ENCODE results near the gene DPM1. TPM values are rescaled to one million over a fixed set of nuclear protein-coding genes. Genes with fewer than 3 reads are reported as not detected.

Gene DPM1
- total RNA-seq, 4 donors from 2014 or later = 40.6 to 73.7 (median 48.6) TPM

DNA sequence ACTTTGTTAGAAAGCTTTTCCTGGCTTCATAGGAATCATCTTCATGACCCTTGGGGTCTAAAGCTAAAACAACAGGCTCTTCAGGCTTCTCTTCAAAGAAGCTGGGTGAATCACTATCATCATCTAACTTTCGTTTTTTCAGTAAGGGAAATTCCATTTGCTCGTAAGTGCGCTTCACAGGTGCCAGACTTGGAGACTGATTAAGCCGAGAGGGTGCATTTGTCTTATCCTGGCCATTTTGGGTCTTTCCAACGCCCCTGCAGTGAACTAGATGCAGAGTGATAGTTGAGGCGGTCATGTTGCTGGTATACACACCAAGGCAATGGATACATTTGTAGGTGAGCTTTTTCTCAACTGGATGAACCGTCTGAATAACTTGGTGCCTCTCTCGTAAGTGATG is 65.9 kb downstream of the DPM1 start:
- TF ChIP-seq, protein P1, sequence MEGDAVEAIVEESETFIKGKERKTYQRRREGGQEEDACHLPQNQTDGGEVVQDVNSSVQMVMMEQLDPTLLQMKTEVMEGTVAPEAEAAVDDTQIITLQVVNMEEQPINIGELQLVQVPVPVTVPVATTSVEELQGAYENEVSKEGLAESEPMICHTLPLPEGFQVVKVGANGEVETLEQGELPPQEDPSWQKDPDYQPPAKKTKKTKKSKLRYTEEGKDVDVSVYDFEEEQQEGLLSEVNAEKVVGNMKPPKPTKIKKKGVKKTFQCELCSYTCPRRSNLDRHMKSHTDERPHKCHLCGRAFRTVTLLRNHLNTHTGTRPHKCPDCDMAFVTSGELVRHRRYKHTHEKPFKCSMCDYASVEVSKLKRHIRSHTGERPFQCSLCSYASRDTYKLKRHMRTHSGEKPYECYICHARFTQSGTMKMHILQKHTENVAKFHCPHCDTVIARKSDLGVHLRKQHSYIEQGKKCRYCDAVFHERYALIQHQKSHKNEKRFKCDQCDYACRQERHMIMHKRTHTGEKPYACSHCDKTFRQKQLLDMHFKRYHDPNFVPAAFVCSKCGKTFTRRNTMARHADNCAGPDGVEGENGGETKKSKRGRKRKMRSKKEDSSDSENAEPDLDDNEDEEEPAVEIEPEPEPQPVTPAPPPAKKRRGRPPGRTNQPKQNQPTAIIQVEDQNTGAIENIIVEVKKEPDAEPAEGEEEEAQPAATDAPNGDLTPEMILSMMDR (IDR thresholded peaks at IDR 0.05; ENCODE audit: low read depth) = no peak

DNA sequence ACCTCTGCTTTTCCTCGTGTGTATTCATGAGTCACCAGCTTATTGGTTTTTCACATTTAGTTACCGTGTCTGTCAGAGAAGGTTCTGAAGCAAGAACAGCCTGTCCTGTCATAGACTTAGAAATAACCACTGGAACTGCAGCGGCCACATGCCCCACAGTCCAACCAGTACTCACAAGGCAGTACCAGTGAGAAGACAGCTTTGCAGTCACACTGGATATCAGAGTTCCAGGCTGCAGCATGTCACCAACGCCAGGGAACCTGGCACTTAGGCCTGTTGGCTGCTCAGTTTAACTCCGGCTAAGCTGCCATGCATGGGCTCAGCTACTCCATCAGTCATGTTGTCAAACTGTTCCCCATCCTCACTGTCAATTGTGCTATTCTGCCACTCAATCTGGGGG is 67.2 kb downstream of the DPM1 start:
- TF ChIP-seq, protein P1 (IDR thresholded peaks at IDR 0.05; ENCODE audit: low read depth) = no peak

DNA sequence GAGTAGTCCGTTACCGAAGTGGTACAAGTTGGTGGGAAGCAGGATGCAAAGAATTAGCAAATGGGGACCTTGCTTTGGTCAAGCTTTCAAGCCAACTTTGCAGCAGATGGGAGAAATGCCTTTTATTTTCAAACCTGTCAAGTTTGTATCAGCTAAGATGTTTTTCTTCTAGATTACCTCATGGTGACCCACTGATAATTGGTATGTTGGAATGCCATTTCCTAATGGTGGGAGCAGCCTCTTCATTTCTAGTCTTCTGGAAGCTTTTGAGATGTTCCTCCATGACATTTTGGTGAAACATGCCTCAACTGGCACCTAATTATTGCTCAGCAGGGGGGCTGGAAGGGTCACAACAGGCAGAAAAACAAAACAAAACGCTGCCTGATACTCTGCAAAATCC is 70.8 kb downstream of the DPM1 start:
- TF ChIP-seq, protein P1 (IDR thresholded peaks at IDR 0.05; ENCODE audit: low read depth) = no peak

DNA sequence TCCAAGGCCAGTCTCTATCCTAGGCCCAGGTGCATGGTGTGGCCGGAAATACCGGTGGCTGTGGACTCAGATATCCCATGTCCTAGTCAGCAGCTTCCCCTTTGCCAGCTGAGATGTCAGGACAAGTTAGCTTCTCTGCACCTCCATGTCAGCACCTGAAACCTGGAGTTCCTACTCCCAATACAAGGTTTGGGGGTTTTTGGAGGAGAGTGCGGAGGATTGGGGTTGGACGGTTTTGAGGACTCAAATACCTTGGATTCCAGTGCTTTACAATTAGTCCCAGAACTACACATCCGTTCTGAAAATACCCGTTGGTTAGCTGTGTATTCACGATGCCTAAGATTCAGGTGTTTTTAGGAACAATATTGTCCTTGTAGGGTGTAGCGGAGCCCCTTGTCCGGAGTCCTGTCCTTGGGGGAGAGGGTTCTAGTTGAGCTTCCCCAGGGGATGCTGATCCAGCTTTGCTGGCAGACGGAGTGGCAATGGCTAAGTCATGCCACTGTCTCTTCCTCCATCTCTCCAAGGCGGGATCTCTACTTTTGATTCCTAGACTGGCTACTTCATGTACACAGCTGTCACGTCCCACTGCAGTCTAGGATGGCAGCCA is 72.0 kb downstream of the DPM1 start:
- TF ChIP-seq, protein P1 (IDR thresholded peaks at IDR 0.05; ENCODE audit: low read depth) = no peak

DNA sequence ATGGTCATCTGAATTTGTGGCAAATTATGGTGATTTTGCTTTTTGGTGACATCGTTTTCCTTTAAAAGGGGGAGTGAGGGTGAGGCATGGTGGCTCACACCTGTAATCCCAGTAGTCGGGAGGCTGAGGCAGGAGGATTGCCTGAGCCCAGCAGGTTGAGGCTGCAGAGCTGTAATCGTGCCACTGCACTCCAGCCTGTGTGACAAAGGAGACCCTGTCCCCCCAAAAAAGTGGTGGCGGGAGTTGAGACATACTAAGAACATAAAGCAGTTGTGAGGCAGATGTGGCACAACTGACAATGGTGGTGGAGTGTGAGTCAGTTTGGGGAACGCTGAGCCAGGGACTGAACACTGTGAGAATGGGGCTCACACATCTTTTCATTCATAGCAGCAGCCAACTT is 72.6 kb downstream of the DPM1 start:
- TF ChIP-seq, protein P1 (IDR thresholded peaks at IDR 0.05; ENCODE audit: low read depth) = no peak

DNA sequence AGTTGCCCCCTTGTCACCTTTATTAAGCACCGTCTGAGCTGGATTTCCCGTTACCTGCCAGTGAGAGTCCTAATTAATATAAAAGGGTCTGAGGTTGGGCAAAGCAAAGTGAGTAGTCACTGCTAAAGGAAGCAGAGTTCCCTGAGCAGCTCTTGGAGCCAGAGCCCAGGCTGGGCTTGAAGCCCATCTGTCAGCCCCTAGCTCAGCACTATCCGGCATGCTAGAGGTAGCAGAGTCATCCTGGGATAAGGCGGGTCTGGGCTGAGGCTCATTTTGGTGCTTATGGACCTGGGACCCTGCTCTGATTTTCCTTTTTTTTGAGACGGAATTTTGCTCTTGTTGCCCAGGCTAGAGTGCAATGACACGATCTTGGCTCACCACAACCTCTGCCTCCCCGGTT is 73.3 kb downstream of the DPM1 start:
- TF ChIP-seq, protein P1 (IDR thresholded peaks at IDR 0.05; ENCODE audit: low read depth) = no peak

Other genes starting within 250 kb of the DPM1 start
- 1 to 10 TPM; 1.6 to 2.2 (median 1.9) TPM for gene PARD6B, start 227.0 kb downstream of the DPM1 start, total RNA-seq
- gene BCAS4, start 163.5 kb downstream of the DPM1 start, total RNA-seq = 10 to 100 TPM in 1 of 4 donors, 1 to 10 TPM in 2, under 1 TPM in 1; 0.49 to 14.8 (median 4.3) TPM
- gene ADNP, start 27.1 kb downstream of the DPM1 start, total RNA-seq = 10 to 100 TPM; 48.2 to 54.9 (median 52.7) TPM
- gene MOCS3, start 286 bp upstream of the DPM1 start, total RNA-seq = 1 to 10 TPM; 2.1 to 4.2 (median 3.4) TPM
- under 1 TPM in 1 of 4 donors, not detected in 3; 0.34 TPM for gene KCNG1, start 64.6 kb upstream of the DPM1 start, total RNA-seq